Parathyroid adenoma (tissue), 2 donors: Measurements from ENCODE around the gene SIX2.

Experiments
- H2AFZ ChIP-seq: fragments of 300-600 bp; sonication (generic); one replicate; pipeline ENCODE4 v1.7.0; 2017; ENCODE audit warnings: antibody characterized with exemption, mild to moderate bottlenecking
- H3K27ac ChIP-seq: fragments of 300-600 bp; sonication (generic); one replicate; pipeline ENCODE4 v1.7.0; 2017
- H3K27me3 ChIP-seq: fragments of 300-600 bp; sonication (generic); one replicate; pipeline ENCODE4 v1.7.0; 2017; ENCODE audit warnings: low read length; ENCODE audit not compliant: control insufficient read depth, insufficient read depth
- H3K36me3 ChIP-seq: fragments of 300-600 bp; sonication (generic); one replicate; pipeline ENCODE4 v1.7.0; 2017; ENCODE audit warnings: low read length; ENCODE audit not compliant: control insufficient read depth, insufficient read depth
- H3K4me1 ChIP-seq: fragments of 300-600 bp; sonication (generic); one replicate; pipeline ENCODE4 v1.7.0; 2017; ENCODE audit warnings: control low read depth
- H3K4me2 ChIP-seq: fragments of 300-600 bp; sonication (generic); one replicate; pipeline ENCODE4 v1.7.0; 2017; ENCODE audit warnings: low read length
- H3K4me3 ChIP-seq: fragments of 300-600 bp; sonication (generic); one replicate; pipeline ENCODE4 v1.7.0; 2017; ENCODE audit warnings: low read depth, low read length
- H3K79me2 ChIP-seq: fragments of 300-600 bp; sonication (generic); one replicate; pipeline ENCODE4 v1.7.0; 2017; ENCODE audit warnings: control low read depth
- H3K9ac ChIP-seq: fragments of 300-600 bp; sonication (generic); one replicate; pipeline ENCODE4 v1.7.0; 2017; ENCODE audit warnings: mild to moderate bottlenecking
- H3K9me3 ChIP-seq: fragments of 300-600 bp; sonication (generic); one replicate; pipeline ENCODE4 v1.7.0; 2017; ENCODE audit warnings: low read length; ENCODE audit not compliant: control insufficient read depth
- TF ChIP-seq, protein P1 (sequence below): fragments of 300-600 bp; sonication (generic); IDR thresholded peaks from one replicate; pipeline ENCODE4 v1.7.0; 2017; ENCODE audit warnings: antibody characterized with exemption, mild to moderate bottlenecking
- donor health status: primary hyperparathyroidism.

The SIX2 gene

DNA sequence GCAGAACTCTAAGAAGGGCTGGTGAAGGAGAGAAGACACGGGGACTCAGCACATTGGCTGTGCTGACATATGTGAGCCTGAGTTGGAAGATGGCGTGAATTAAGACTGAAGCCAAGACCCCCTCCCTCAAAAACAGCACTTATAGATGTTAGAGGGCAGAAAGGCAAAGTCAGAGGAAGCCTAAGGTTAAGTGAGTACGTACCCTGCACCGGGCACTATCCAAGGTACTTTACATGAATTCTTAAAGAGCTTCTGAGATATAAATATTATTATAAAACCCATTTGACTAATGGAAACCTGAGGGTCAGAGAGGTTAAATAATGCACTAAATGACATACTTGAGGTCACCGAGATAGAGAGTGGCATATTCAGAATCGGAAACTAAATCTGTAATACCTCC lies 42.2 kb downstream of the SIX2 start:
- H3K4me3 ChIP-seq = no peak overlapping the region
- no peaks in the 10 kb centered on the region for H3K4me1 ChIP-seq
- H3K79me2 ChIP-seq = no peaks in the 10 kb centered on the region
- H3K27ac ChIP-seq = no peak overlapping the region
- no peak overlapping the region for H3K4me2 ChIP-seq
- no peaks in the 10 kb centered on the region for H3K9me3 ChIP-seq
- no peak overlapping the region for H2AFZ ChIP-seq
- TF ChIP-seq, protein P1, sequence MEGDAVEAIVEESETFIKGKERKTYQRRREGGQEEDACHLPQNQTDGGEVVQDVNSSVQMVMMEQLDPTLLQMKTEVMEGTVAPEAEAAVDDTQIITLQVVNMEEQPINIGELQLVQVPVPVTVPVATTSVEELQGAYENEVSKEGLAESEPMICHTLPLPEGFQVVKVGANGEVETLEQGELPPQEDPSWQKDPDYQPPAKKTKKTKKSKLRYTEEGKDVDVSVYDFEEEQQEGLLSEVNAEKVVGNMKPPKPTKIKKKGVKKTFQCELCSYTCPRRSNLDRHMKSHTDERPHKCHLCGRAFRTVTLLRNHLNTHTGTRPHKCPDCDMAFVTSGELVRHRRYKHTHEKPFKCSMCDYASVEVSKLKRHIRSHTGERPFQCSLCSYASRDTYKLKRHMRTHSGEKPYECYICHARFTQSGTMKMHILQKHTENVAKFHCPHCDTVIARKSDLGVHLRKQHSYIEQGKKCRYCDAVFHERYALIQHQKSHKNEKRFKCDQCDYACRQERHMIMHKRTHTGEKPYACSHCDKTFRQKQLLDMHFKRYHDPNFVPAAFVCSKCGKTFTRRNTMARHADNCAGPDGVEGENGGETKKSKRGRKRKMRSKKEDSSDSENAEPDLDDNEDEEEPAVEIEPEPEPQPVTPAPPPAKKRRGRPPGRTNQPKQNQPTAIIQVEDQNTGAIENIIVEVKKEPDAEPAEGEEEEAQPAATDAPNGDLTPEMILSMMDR = no peak
- no peaks in the 10 kb centered on the region for H3K27me3 ChIP-seq
- no peak overlapping the region for H3K9ac ChIP-seq
- H3K36me3 ChIP-seq = no peaks in the 10 kb centered on the region

DNA sequence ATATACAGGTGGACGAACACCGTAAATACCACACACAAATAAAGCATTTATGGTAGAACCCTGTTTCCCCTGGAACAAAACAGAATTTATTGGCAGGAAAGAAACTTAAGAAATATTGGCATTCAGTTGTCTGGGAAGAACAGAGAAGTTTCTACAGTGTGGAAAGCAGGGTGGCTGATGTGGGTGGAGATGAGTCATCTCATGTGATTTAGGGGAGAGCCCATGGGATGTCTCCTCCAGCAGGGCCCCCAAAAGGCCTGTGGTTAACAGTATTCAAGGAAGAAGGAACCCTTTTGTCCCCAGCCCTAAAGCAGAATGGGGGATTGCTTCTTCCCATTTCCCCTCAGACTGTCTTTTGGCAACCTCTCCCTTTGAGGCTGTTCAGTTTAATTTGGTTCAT lies 43.6 kb downstream of the SIX2 start:
- H3K4me3 ChIP-seq = no peak overlapping the region
- H3K27ac ChIP-seq = no peak overlapping the region
- no peaks in the 10 kb centered on the region for H3K4me1 ChIP-seq
- no peaks in the 10 kb centered on the region for H3K79me2 ChIP-seq
- H3K36me3 ChIP-seq = no peaks in the 10 kb centered on the region
- TF ChIP-seq, protein P1 = no peak
- no peaks in the 10 kb centered on the region for H3K27me3 ChIP-seq
- no peak overlapping the region for H3K4me2 ChIP-seq
- no peak overlapping the region for H2AFZ ChIP-seq
- no peaks in the 10 kb centered on the region for H3K9me3 ChIP-seq
- no peak overlapping the region for H3K9ac ChIP-seq

DNA sequence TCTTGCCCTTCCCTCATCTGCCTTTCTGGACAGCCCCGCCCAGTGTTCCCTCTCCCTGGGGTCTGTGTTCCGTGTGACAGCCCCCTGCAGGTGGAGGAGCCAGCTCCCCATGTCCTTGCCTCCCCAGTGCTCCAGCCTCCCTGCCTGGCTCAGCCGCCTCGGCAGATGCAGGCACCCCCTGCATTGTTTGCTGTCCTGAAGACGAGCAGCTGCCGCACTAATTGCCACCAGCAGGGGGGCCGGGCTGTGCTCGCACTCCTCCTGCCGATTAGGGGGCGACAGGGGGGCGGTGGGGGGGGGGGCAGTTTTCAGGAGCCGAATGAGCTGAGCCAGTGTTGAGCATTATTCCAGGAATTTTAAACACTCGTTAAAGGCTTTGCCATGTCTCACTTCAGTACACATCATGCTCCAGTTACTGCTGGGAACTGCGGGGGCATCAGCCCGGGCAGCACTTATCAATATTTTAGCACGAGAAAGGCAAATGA lies 44.5 kb downstream of the SIX2 start:
- Histone ChIP-seq H3K9ac (no peak overlapping the region), H3K9me3 (no peaks in the 10 kb centered on the region), H3K27ac (no peak overlapping the region), H3K4me1 (no peaks in the 10 kb centered on the region), H2AFZ (no peak overlapping the region), H3K79me2 (no peaks in the 10 kb centered on the region), H3K36me3 (no peaks in the 10 kb centered on the region), H3K4me3 (no peak overlapping the region), H3K4me2 (no peak overlapping the region), H3K27me3 (no peaks in the 10 kb centered on the region)
- TF ChIP-seq, protein P1 = no peak

DNA sequence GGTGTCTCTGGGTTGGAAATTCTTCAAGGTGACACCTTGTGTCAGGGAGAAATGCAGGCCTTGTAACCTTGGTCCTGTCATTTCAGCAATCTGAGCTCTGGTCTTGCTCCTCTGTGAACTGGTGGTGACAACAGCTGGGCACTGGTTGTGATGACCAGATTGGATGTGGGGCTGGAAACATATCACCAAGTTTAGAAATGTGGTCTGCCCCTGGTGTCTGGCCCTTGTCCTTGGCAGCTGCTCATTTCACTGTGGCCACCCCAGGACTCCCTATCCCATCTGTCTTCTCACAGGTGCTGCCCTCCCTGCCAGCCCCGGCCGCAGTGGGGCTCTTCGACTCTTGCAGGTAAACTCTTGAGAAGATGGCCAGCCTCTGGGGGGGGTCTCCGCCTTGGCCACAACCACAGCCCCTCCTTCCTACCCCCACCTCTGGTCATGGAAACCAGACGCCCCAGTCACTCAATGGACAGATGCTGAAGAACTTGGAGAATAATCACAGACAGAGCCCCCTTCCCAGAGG lies 47.0 kb downstream of the SIX2 start:
- H3K4me1 ChIP-seq = peaks cover 1% of the 10 kb centered on the region
- TF ChIP-seq, protein P1 = no peak
- H3K36me3 ChIP-seq = no peaks in the 10 kb centered on the region
- no peaks in the 10 kb centered on the region for H3K9me3 ChIP-seq
- no peak overlapping the region for H3K9ac ChIP-seq
- H3K27ac ChIP-seq = no peak overlapping the region
- H3K79me2 ChIP-seq = no peaks in the 10 kb centered on the region
- no peak overlapping the region for H3K4me2 ChIP-seq
- no peaks in the 10 kb centered on the region for H3K27me3 ChIP-seq
- H2AFZ ChIP-seq = no peak overlapping the region
- no peak overlapping the region for H3K4me3 ChIP-seq

DNA sequence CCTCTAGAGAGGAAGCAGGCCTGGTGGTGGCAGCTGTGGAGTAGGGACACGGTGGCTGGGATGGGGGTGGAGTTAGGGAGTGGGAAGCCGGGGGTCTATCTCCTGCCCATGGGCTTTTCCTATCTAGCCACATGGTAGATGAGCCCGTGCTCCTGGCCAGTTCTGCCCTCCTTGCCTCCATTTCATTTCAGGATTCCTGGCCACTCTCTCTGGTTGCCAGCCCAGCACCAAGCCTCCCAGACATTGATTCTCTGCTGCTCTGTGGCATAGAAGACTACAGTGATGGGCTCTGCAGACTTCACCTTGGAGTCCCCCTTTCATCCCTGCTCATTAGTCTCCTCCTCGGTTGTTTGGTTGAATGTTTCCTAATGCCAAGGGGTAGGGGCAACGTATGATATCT lies 48.4 kb downstream of the SIX2 start:
- no peak overlapping the region for H3K4me3 ChIP-seq
- no peaks in the 10 kb centered on the region for H3K36me3 ChIP-seq
- no peak overlapping the region for H3K27ac ChIP-seq
- no peak overlapping the region for H3K4me2 ChIP-seq
- H3K27me3 ChIP-seq = no peaks in the 10 kb centered on the region
- no peak overlapping the region for H2AFZ ChIP-seq
- H3K4me1 ChIP-seq = peaks cover 13% of the 10 kb centered on the region
- H3K79me2 ChIP-seq = no peaks in the 10 kb centered on the region
- no peak overlapping the region for H3K9ac ChIP-seq
- no peaks in the 10 kb centered on the region for H3K9me3 ChIP-seq
- TF ChIP-seq, protein P1 = no peak
